Measurements from ENCODE around the gene CHRDL2. TPM values are rescaled to one million over a fixed set of nuclear protein-coding genes. Genes with fewer than 3 reads are reported as not detected.

Gene CHRDL2
- total and polyA plus RNA-seq, 2 of the 4 experiments (the other 2 are of a cell fraction) = 0.80 TPM; not detected in 1

- CTCF ChIA-PET = no interaction called here
- no peak overlapping the region for H2BK5ac ChIP-seq (ENCODE audit: low read depth, low read length, poor library complexity, severe bottlenecking)
- ATAC-seq (ENCODE audit: low read depth) (peak; percentile 33; the same call in 1 of the 2 replicates), DNase-seq (peak; percentile 71)
- peak overlapping the region; percentile 15; the same call in 1 of the 2 replicates for H3K4ac ChIP-seq (ENCODE audit: low read depth, low read length)
- H4K8ac ChIP-seq (ENCODE audit: low read depth in 2 of 2, low read length in 2 of 2) = no peak overlapping the region; a peak in 1 of 4 replicates
- no peak for TF ChIP-seq SMC3 (IDR thresholded peaks at IDR 0.05; ENCODE audit: low read depth, low read length)
- H3K27me3 ChIP-seq (ENCODE audit: control insufficient read depth, insufficient read depth, low read length) = no peaks in the 10 kb centered on the region
- intact Hi-C loops (cut with micrococcal nuclease) = no loop called here
- peaks cover 12% of the 10 kb centered on the region for H3K9me1 ChIP-seq (ENCODE audit: insufficient read depth, low read length)
- peaks cover 3% of the 10 kb centered on the region; the same call in 1 of the 2 replicates for H3K9me3 ChIP-seq (ENCODE audit: control insufficient read depth, insufficient read depth, low read length)
- peak overlapping the region; percentile 14 for H2AFZ ChIP-seq (replicated peaks; ENCODE audit: low read length, poor library complexity)
- no peaks in the 10 kb centered on the region for H4K20me1 ChIP-seq (ENCODE audit: insufficient read depth, low read length)
- no peak overlapping the region for H3K14ac ChIP-seq (replicated peaks; ENCODE audit: low read depth, low read length)
- peak overlapping the region; percentile 40; the same call in 1 of the 2 replicates for H2AK5ac ChIP-seq (ENCODE audit: low read depth, low read length)
- H3K4me3 ChIP-seq (ENCODE audit: insufficient read depth, low read depth, low read length) = no peak overlapping the region
- in situ Hi-C loops (cut with MboI; ENCODE audit: low sequenced_read_pairs) = no loop called here
- peak overlapping the region; percentile 30; the same call in 1 of the 2 replicates for H2BK120ac ChIP-seq (ENCODE audit: low read depth, low read length)
- no peak overlapping the region for H2AK9ac ChIP-seq (replicated peaks; ENCODE audit: low read depth, low read length, poor library complexity)
- POLR2A ChIA-PET (ENCODE audit: unreplicated experiment) = no interaction called here
- peak overlapping the region; percentile 7 for H4K5ac ChIP-seq (ENCODE audit: low read depth, low read length)
- BruUV-seq (replicated peaks) = no TSS peak
- dilution Hi-C loops (cut with HindIII; ENCODE audit: low sequenced_read_pairs, unreplicated experiment) = no loop called here
- no peak overlapping the region for H4K91ac ChIP-seq (ENCODE audit: insufficient read depth, low read depth, low read length)
- no peak overlapping the region for H3K23ac ChIP-seq (ENCODE audit: low read depth, low read length)
- H3K18ac ChIP-seq (ENCODE audit: low read depth, low read length) = peak overlapping the region; percentile 45; the same call in 1 of the 2 replicates
- WGBS, 2 experiments (ENCODE audit: extremely low coverage in 2 of 2, insufficient read length in 1 of 2) = 82% methylated on average over 9 of the region's 12 CpGs; no CpG with 5 or more reads in 1 of the 2 experiments
- peak overlapping the region; percentile 0; the same call in 1 of the 3 replicates for H2BK15ac ChIP-seq (ENCODE audit: low read depth, low read length)
- H2BK20ac ChIP-seq (ENCODE audit: low read depth, low read length) = 0 out of 2 replicates have a peak overlapping the region, but pooled peaks have one; percentile 17
- H3K9ac ChIP-seq (ENCODE audit: low read depth, low read length) = no peak overlapping the region
- no peaks in the 10 kb centered on the region for H3K79me1 ChIP-seq (ENCODE audit: low read depth in 1 of 2, low read length in 2 of 2)
- peaks cover 23% of the 10 kb centered on the region for H3K4me1 ChIP-seq (ENCODE audit: control insufficient read depth, insufficient read depth, low read length)
- H3K27ac ChIP-seq (ENCODE audit: insufficient read depth, low read length) = no peak overlapping the region
- H3K4me2 ChIP-seq (ENCODE audit: low read depth, low read length) = no peak overlapping the region
- no peak overlapping the region for H3K56ac ChIP-seq (ENCODE audit: extremely low read depth, insufficient read depth, low read length)
- no peaks in the 10 kb centered on the region for H3K36me3 ChIP-seq (ENCODE audit: control insufficient read depth, insufficient read depth, low read length)
These were observed 47.2 kb downstream of the CHRDL2 start for GRCh38 chr11:74683941-74684481.
